ENCODE data around the gene GOLGA6L6. TPM values are rescaled to one million over a fixed set of nuclear protein-coding genes. Genes with fewer than 3 reads are reported as not detected.

Gene GOLGA6L6, protein sequence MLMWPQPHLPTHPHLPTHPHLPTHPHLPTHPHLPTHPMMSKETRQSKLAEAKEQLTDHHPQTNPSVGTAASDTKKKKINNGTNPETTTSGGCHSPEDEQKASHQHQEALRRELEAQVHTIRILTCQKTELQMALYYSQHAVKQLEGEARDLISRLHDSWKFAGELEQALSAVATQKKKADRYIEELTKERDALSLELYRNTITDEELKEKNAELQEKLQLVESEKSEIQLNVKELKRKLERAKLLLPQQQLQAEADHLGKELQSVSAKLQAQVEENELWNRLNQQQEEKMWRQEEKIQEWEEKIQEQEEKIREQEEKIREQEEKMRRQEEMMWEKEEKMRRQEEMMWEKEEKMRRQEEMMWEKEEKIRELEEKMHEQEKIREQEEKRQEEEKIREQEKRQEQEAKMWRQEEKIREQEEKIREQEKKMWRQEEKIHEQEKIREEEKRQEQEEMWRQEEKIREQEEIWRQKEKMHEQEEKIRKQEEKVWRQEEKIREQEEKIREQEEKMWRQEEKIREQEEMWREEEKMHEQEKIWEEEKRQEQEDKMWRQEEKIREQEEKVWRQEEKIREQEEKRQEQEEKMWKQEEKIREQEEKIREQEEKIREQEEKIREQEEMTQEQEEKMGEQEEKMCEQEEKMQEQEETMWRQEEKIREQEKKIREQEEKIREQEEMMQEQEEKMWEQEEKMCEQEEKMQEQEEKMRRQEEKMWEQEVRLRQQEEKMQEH
- not detected in 2 replicates for total RNA-seq

DNA sequence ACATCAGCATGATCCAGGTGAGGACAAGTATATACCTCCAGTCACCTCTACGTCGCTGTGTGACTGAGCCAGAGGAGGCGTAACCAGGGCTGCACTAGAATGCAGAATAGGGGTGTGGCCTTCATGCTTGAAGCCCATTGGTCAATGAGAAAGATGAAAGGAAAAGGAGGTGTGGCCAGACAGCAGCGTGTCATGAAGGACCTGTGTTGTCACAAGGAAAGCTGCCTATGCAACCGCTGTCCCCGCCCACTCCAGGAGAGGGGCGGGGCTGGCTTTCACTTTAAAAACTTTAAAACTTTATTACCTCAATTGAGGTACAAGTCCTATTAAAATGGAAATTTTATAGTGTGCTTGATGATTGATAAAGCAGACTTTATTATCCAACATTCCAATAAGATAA lies at the start of gene GOLGA6L6:
Gene GOLGA6L6, minus strand, starts transcription at position 101 of the 400 bp plus-strand sequence. Its CDS starts 91 bp downstream, at position 10.

